H1 (cell line): ENCODE data around the gene TEX2. TPM values are rescaled to one million over a fixed set of nuclear protein-coding genes. Genes with fewer than 3 reads are reported as not detected.

Source experiments
- CBX5 ChIP-seq: fragments of 300-800, 300-1000 bp; sonication (generic); IDR thresholded peaks from 2 replicates; pipeline ENCODE4 v1.7.1; 2016; ENCODE audit warnings: antibody characterized with exemption, low read length, low read depth
- E2F6 ChIP-seq: IDR thresholded peaks from 2 replicates; pipeline ENCODE4 v1.6.1; 2012; ENCODE audit warnings: inconsistent platforms
- EGR1 ChIP-seq: IDR thresholded peaks from 2 replicates; pipeline ENCODE4 v1.6.1; 2011; ENCODE audit warnings: low read depth, low read length, borderline replicate concordance
- EP300 ChIP-seq, 2 experiments: IDR thresholded peaks; 1 replicate in 1 of 2; 2 replicates in 1 of 2; pipeline ENCODE4 v1.6.1; 2011 to 2012; ENCODE audit warnings: low read depth in 2 of 2, low read length in 2 of 2, mild to moderate bottlenecking in 2 of 2, borderline replicate concordance in 1 of 2, inconsistent platforms in 1 of 2, moderate library complexity in 1 of 2
- KDM4A ChIP-seq: IDR thresholded peaks from one replicate; pipeline ENCODE4 v1.7.1; 2012; ENCODE audit warnings: low read depth, mild to moderate bottlenecking, moderate library complexity, low read length, inconsistent platforms; ENCODE audit not compliant: severe bottlenecking
- KDM5A ChIP-seq: fragments of 200-600 bp; IDR thresholded peaks from 2 replicates; pipeline ENCODE4 v1.7.1; 2012; ENCODE audit warnings: mild to moderate bottlenecking, low read length, inconsistent platforms, mixed read lengths
- POLR2AphosphoS5 ChIP-seq: IDR thresholded peaks from 2 replicates; pipeline ENCODE4 v1.6.1; 2011; ENCODE audit warnings: low read depth, low read length
- POU5F1 ChIP-seq: IDR thresholded peaks from 2 replicates; pipeline ENCODE4 v1.6.1; 2011; ENCODE audit warnings: low read depth, mild to moderate bottlenecking, low read length, moderate library complexity
- SAP30 ChIP-seq: fragments of 300-600 bp; sonication (generic); IDR thresholded peaks from 2 replicates; pipeline ENCODE4 v1.7.1; 2012; ENCODE audit warnings: low read length, moderate library complexity, mild to moderate bottlenecking, inconsistent platforms; ENCODE audit not compliant: insufficient read depth, insufficient replicate concordance
- polyA plus RNA-seq, 7 experiments: library from polyadenylated mRNA; depleted of rRNA in 3 of 7; stranded (reverse) in 5 of 7; unstranded in 2 of 7; fragments of >200 nt in 5 of 7; fragments of 200-250 nt in 2 of 7; gene quantifications; 1 replicate in 5 of 7; 2 replicates in 1 of 7; 4 replicates in 1 of 7; pipeline versions ENCODE4 v1.2.1 to v1.2.3, GENCODE V29; 2011 to 2013; ENCODE audit warnings: missing spikeins in 2 of 7, mixed read lengths in 2 of 7
- total RNA-seq: library from RNA; stranded (reverse); fragmentation: NEBNext Ultra II Directional; extraction: Animal tissue kit (Norgen Biotek cat#: 25700); gene quantifications from 2 replicates; pipeline ENCODE4 v1.2.1, GENCODE V29; 2021
- TF ChIP-seq, protein P1 (sequence below): fragments of 300-600 bp; sonication (generic); IDR thresholded peaks from 2 replicates; pipeline ENCODE4 v1.7.1; 2012; ENCODE audit warnings: low read length, moderate library complexity, mild to moderate bottlenecking, inconsistent platforms; ENCODE audit not compliant: insufficient replicate concordance

TEX2 gene
- total and polyA plus RNA-seq, 2 of the 8 experiments (the other 6 are each of a cell fraction or from before 2014, with no cell fraction given), result 6.1 to 15.6 TPM

GRCh38 chr17:64163468-64163867 is 99.6 kb downstream of the TEX2 start (continued):
- TF ChIP-seq, protein P1, sequence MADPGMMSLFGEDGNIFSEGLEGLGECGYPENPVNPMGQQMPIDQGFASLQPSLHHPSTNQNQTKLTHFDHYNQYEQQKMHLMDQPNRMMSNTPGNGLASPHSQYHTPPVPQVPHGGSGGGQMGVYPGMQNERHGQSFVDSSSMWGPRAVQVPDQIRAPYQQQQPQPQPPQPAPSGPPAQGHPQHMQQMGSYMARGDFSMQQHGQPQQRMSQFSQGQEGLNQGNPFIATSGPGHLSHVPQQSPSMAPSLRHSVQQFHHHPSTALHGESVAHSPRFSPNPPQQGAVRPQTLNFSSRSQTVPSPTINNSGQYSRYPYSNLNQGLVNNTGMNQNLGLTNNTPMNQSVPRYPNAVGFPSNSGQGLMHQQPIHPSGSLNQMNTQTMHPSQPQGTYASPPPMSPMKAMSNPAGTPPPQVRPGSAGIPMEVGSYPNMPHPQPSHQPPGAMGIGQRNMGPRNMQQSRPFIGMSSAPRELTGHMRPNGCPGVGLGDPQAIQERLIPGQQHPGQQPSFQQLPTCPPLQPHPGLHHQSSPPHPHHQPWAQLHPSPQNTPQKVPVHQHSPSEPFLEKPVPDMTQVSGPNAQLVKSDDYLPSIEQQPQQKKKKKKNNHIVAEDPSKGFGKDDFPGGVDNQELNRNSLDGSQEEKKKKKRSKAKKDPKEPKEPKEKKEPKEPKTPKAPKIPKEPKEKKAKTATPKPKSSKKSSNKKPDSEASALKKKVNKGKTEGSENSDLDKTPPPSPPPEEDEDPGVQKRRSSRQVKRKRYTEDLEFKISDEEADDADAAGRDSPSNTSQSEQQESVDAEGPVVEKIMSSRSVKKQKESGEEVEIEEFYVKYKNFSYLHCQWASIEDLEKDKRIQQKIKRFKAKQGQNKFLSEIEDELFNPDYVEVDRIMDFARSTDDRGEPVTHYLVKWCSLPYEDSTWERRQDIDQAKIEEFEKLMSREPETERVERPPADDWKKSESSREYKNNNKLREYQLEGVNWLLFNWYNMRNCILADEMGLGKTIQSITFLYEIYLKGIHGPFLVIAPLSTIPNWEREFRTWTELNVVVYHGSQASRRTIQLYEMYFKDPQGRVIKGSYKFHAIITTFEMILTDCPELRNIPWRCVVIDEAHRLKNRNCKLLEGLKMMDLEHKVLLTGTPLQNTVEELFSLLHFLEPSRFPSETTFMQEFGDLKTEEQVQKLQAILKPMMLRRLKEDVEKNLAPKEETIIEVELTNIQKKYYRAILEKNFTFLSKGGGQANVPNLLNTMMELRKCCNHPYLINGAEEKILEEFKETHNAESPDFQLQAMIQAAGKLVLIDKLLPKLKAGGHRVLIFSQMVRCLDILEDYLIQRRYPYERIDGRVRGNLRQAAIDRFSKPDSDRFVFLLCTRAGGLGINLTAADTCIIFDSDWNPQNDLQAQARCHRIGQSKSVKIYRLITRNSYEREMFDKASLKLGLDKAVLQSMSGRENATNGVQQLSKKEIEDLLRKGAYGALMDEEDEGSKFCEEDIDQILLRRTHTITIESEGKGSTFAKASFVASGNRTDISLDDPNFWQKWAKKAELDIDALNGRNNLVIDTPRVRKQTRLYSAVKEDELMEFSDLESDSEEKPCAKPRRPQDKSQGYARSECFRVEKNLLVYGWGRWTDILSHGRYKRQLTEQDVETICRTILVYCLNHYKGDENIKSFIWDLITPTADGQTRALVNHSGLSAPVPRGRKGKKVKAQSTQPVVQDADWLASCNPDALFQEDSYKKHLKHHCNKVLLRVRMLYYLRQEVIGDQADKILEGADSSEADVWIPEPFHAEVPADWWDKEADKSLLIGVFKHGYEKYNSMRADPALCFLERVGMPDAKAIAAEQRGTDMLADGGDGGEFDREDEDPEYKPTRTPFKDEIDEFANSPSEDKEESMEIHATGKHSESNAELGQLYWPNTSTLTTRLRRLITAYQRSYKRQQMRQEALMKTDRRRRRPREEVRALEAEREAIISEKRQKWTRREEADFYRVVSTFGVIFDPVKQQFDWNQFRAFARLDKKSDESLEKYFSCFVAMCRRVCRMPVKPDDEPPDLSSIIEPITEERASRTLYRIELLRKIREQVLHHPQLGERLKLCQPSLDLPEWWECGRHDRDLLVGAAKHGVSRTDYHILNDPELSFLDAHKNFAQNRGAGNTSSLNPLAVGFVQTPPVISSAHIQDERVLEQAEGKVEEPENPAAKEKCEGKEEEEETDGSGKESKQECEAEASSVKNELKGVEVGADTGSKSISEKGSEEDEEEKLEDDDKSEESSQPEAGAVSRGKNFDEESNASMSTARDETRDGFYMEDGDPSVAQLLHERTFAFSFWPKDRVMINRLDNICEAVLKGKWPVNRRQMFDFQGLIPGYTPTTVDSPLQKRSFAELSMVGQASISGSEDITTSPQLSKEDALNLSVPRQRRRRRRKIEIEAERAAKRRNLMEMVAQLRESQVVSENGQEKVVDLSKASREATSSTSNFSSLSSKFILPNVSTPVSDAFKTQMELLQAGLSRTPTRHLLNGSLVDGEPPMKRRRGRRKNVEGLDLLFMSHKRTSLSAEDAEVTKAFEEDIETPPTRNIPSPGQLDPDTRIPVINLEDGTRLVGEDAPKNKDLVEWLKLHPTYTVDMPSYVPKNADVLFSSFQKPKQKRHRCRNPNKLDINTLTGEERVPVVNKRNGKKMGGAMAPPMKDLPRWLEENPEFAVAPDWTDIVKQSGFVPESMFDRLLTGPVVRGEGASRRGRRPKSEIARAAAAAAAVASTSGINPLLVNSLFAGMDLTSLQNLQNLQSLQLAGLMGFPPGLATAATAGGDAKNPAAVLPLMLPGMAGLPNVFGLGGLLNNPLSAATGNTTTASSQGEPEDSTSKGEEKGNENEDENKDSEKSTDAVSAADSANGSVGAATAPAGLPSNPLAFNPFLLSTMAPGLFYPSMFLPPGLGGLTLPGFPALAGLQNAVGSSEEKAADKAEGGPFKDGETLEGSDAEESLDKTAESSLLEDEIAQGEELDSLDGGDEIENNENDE, result no peak
- TF ChIP-seq KDM4A, result no peak
- no peak for TF ChIP-seq SAP30
- TF ChIP-seq CBX5, result no peak
- no peak for TF ChIP-seq POU5F1
- no peak for TF ChIP-seq EP300 (IDR thresholded peaks at IDR 0.05; ENCODE audit: borderline replicate concordance in 1 of 2, low read depth in 2 of 2, low read length in 2 of 2)
- TF ChIP-seq POLR2AphosphoS5, result no peak
- no peak for TF ChIP-seq KDM5A
- TF ChIP-seq E2F6, result no peak
- TF ChIP-seq EGR1, result no peak
